ENCODE data around the gene CELF1. TPM values are rescaled to one million over a fixed set of nuclear protein-coding genes. Genes with fewer than 3 reads are reported as not detected.

The CELF1 gene
- total and polyA plus RNA-seq, 12 donors, result 24.4 to 97.0 (median 85.5) TPM

- no peaks in the 10 kb centered on the region for H3K27me3 ChIP-seq
- 63 to 80% methylated on average over 5 of the region's 5 CpGs for WGBS, 2 donors
- peaks cover 3 to 34% (median 23%) of the 10 kb centered on the region in 9 donors for H3K4me1 ChIP-seq
- H3K36me3 ChIP-seq, result peaks cover 0 to 100% (median 79%) of the 10 kb centered on the region in 9 donors
- peak overlapping the region in 1 of 10 donors; percentile 3 for H3K27ac ChIP-seq
- DNase-seq (no peak), ATAC-seq (peak in 7 of 8 donors; percentile 43 to 88 (median 65))
- no peaks in the 10 kb centered on the region for H3K9me3 ChIP-seq
- H3K4me3 ChIP-seq, result no peak overlapping the region
- intact Hi-C loops (cut with DNase I), result loop anchor here in 2 of 10 donors (10.0 kb wide), 2 partner anchors 136 to 146 kb away; no protein-coding TSS in a partner anchor
- no peak for TF ChIP-seq CTCF (IDR thresholded peaks at IDR 0.05)
These were observed 74.1 kb downstream of the CELF1 start for GRCh38 chr11:47478651-47479329.

- H3K36me3 ChIP-seq, result peaks cover 0 to 100% (median 75%) of the 10 kb centered on the region in 9 donors
- no peaks in the 10 kb centered on the region for H3K9me3 ChIP-seq
- no peak for TF ChIP-seq CTCF (IDR thresholded peaks at IDR 0.05)
- WGBS, 2 donors, result 77 to 83% methylated on average over 4 of the region's 4 CpGs
- DNase-seq (no peak), ATAC-seq (no peak)
- intact Hi-C loops (cut with DNase I), result loop anchor here in 2 of 10 donors (10.0 kb wide), 2 partner anchors 137 to 147 kb away; no protein-coding TSS in a partner anchor
- H3K27me3 ChIP-seq, result no peaks in the 10 kb centered on the region
- H3K4me1 ChIP-seq, result peaks cover 3 to 34% (median 23%) of the 10 kb centered on the region in 9 donors
- H3K4me3 ChIP-seq, result no peak overlapping the region
- H3K27ac ChIP-seq, result peak overlapping the region in 1 of 10 donors; percentile 24
These were observed 75.2 kb downstream of the CELF1 start for GRCh38 chr11:47477753-47478152.

GRCh38 chr11:47477323-47477722 lies 75.6 kb downstream of the CELF1 start:
- H3K36me3 ChIP-seq, result peaks cover 0 to 100% (median 75%) of the 10 kb centered on the region in 9 donors

GRCh38 chr11:47470671-47471070 lies 82.3 kb downstream of the CELF1 start:
- no peak overlapping the region for H3K27ac ChIP-seq
- DNase-seq (no peak), ATAC-seq (no peak)
- no peak for TF ChIP-seq CTCF (IDR thresholded peaks at IDR 0.05)
- no peaks in the 10 kb centered on the region for H3K27me3 ChIP-seq
- intact Hi-C loops (cut with DNase I), result loop anchor here in 2 of 10 donors (10.0 kb wide), 2 partner anchors 144 to 154 kb away; no protein-coding TSS in a partner anchor
- H3K4me3 ChIP-seq, result no peak overlapping the region
- peaks cover 0 to 100% (median 61%) of the 10 kb centered on the region in 9 donors for H3K36me3 ChIP-seq
- peaks cover 6 to 38% (median 29%) of the 10 kb centered on the region in 9 donors for H3K4me1 ChIP-seq
- H3K9me3 ChIP-seq, result no peaks in the 10 kb centered on the region
- 78 to 85% methylated on average over 4 of the region's 4 CpGs for WGBS, 2 donors

More at GRCh38 chr11:47477323-47477722, 75.6 kb downstream of the CELF1 start:
- H3K27ac ChIP-seq, result peak overlapping the region in 1 of 10 donors; percentile 24
- peaks cover 3 to 34% (median 23%) of the 10 kb centered on the region in 9 donors for H3K4me1 ChIP-seq
- TF ChIP-seq CTCF (IDR thresholded peaks at IDR 0.05), result no peak
- no peak overlapping the region for H3K4me3 ChIP-seq
- DNase-seq (no peak), ATAC-seq (peak in 1 of 8 donors; percentile 22)
- H3K27me3 ChIP-seq, result no peaks in the 10 kb centered on the region
- intact Hi-C loops (cut with DNase I), result loop anchor here in 2 of 10 donors (10.0 kb wide), 2 partner anchors 137 to 147 kb away; no protein-coding TSS in a partner anchor
- no peaks in the 10 kb centered on the region for H3K9me3 ChIP-seq
